Spleen (tissue), 7 donors: ENCODE results near the gene PCLO.

Source experiments
- CTCF ChIP-seq, 11 experiments: fragments of 200-600 bp in 7 of 11; fragments of 450-650 bp in 4 of 11; sonication (generic) in 4 of 11; IDR thresholded peaks in 8 of 11; conservative IDR thresholded peaks in 3 of 11; 1 replicate in 7 of 11; 2 replicates in 4 of 11; pipeline versions ENCODE4 v1.4.0 to v1.8.0; 2016 to 2021; ENCODE audit warnings: antibody characterized with exemption in 11 of 11, inconsistent platforms in 4 of 11, mild to moderate bottlenecking in 1 of 11
- POLR2A ChIP-seq, 3 donors: fragments of 450-650 bp; IDR thresholded peaks; one replicate each; pipeline ENCODE4 v1.5.1; 2017; ENCODE audit warnings: antibody characterized with exemption in 3 of 3, mild to moderate bottlenecking in 1 of 3
- donor health status: DM: no; HTN: no; CAD: no; lungs with moderate emphysema.
- donor health status: DM: no; HTN: no; CAD: no.
- donor health status: DM: no; HTN: no; CAD: no.

DNA sequence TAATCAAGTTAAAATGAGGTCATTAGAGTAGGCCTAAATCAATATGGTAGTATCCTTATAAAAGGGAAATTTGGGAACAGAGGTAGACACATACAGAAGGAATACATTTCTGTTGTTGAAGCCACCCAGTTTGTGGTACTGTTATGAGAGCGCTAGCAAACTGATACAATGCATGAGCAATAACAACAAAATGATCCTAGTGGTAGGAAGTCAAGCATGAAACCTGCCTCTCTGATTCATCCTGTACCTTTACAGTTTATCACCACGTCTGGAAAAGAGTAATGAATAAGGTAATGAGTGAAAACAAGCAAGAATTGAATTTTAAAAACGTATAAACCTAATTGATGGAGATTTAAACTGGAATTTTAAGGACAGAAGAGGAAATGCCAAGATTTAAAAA is 217.2 kb downstream of the PCLO start:
- TF ChIP-seq CTCF (IDR thresholded peaks at IDR 0.05 in 8 of 11, conservative IDR thresholded peaks at IDR 0.05 in 3 of 11) (no peak), POLR2A (IDR thresholded peaks at IDR 0.05) (no peak)
